Fibroblast of the aortic adventitia (primary cell): ENCODE results near the gene RHOU. TPM values are rescaled to one million over a fixed set of nuclear protein-coding genes. Genes with fewer than 3 reads are reported as not detected.
A peak's percentile ranks its signal among the peaks of the same experiment; 100 is the strongest.

ENCODE experiments used
- DNase-seq: peaks from one replicate; pipeline ENCODE4 v3.0.0-alpha.2; 2010; ENCODE audit warnings: low read depth
- H3K4me3 ChIP-seq: 2 replicates; pipeline ENCODE4 v1.5.1; 2011; ENCODE audit warnings: low read depth, mild to moderate bottlenecking, control low read depth, low read length, moderate library complexity
- CTCF ChIP-seq: IDR thresholded peaks from 2 replicates; pipeline ENCODE4 v1.5.1; 2011; ENCODE audit warnings: mild to moderate bottlenecking, low read length, control low read depth, inconsistent platforms; ENCODE audit not compliant: insufficient read depth
- total RNA-seq: library from RNA; depleted of rRNA; stranded (reverse); fragments of >200 nt; gene quantifications from 2 replicates; pipeline ENCODE4 v1.2.3, GENCODE V29; 2012; ENCODE audit warnings: low replicate concordance

RHOU gene
- total RNA-seq, 1 donor = 4.2 TPM

- TF ChIP-seq CTCF = no peak
- peak; percentile 88 for DNase-seq
- H3K4me3 ChIP-seq = no peak overlapping the region
Observed at GRCh38 chr1:228697207-228698016, 37.9 kb upstream of the RHOU start.

- H3K4me3 ChIP-seq = no peak overlapping the region
- no peak for TF ChIP-seq CTCF
- no peak for DNase-seq
Observed at GRCh38 chr1:228698017-228698329, 37.3 kb upstream of the RHOU start.

- no peak overlapping the region for H3K4me3 ChIP-seq
- no peak for DNase-seq
- no peak for TF ChIP-seq CTCF
Observed at GRCh38 chr1:228702433-228702832, 32.8 kb upstream of the RHOU start.

GRCh38 chr1:228706305-228706704, 29.0 kb upstream of the RHOU start:
- TF ChIP-seq CTCF = no peak
- no peak overlapping the region for H3K4me3 ChIP-seq
- DNase-seq = no peak

GRCh38 chr1:228717081-228717480, 18.2 kb upstream of the RHOU start:
- H3K4me3 ChIP-seq = no peak overlapping the region
- peak; percentile 21 for DNase-seq
- TF ChIP-seq CTCF = no peak

DNA sequence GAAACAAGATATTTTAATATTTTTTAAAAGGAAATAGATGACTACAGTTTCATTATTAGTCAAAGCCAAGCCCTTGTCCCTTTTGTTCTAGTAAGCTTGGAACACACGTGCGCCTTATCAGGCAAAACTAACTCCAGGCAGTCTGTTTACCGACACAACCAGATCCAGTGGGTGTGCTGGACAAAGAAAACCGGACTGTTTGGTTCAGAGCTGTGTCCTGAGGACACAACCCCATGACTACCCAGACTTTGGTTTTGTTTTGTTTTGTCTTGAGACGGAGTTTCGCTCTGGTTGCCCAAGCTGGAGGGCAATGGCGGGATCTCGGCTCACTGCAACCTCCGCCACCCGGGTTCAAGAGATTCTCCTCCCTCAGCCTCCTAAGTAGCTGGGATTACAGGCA, 13.9 kb upstream of the RHOU start:
- no peak for DNase-seq
- TF ChIP-seq CTCF = no peak
- no peak overlapping the region for H3K4me3 ChIP-seq

GRCh38 chr1:228723287-228723686, 12.0 kb upstream of the RHOU start:
- TF ChIP-seq CTCF = no peak
- DNase-seq = no peak
- H3K4me3 ChIP-seq = no peak overlapping the region
